WTC11 (cell line): Measurements from ENCODE around the gene PSMD13.

Experiments
- ATF6 ChIP-seq: sonication (generic); formaldehyde crosslinking; IDR thresholded peaks from 2 replicates; pipeline ENCODE4 v1.8.1; 2023; ENCODE audit warnings: mild to moderate bottlenecking, missing genetic modification reagents
- CTCF ChIP-seq: fragments of 200-600 bp; IDR thresholded peaks from 2 replicates; pipeline ENCODE4 v1.8.0; 2022; ENCODE audit warnings: antibody characterized with exemption
- ESRRA ChIP-seq: sonication (generic); formaldehyde crosslinking; IDR thresholded peaks from 2 replicates; pipeline ENCODE4 v1.8.1; 2022; ENCODE audit warnings: mild to moderate bottlenecking, missing genetic modification reagents, borderline replicate concordance
- ETV6 ChIP-seq: sonication (generic); formaldehyde crosslinking; IDR thresholded peaks from 2 replicates; pipeline ENCODE4 v1.8.1; 2022; ENCODE audit warnings: mild to moderate bottlenecking, missing genetic modification reagents
- FOXP1 ChIP-seq: sonication (generic); formaldehyde crosslinking; IDR thresholded peaks from 2 replicates; pipeline ENCODE4 v1.8.0; 2022; ENCODE audit warnings: missing genetic modification reagents, mild to moderate bottlenecking, moderate library complexity, borderline replicate concordance
- FOXP4 ChIP-seq: sonication (generic); formaldehyde crosslinking; IDR thresholded peaks from 2 replicates; pipeline ENCODE4 v1.8.0; 2022; ENCODE audit warnings: mild to moderate bottlenecking, missing genetic modification reagents
- GABPB1 ChIP-seq: sonication (generic); formaldehyde crosslinking; IDR thresholded peaks from 2 replicates; pipeline ENCODE4 v1.8.1; 2023; ENCODE audit warnings: mild to moderate bottlenecking, missing genetic modification reagents
- JUN ChIP-seq: sonication (generic); formaldehyde crosslinking; IDR thresholded peaks from 2 replicates; pipeline ENCODE4 v1.8.0; 2023; ENCODE audit warnings: mild to moderate bottlenecking, missing genetic modification reagents
- MAX ChIP-seq: sonication (generic); formaldehyde crosslinking; IDR thresholded peaks from 2 replicates; pipeline ENCODE4 v1.8.0; 2022; ENCODE audit warnings: mild to moderate bottlenecking, missing genetic modification reagents
- TCF7 ChIP-seq: sonication (generic); formaldehyde crosslinking; IDR thresholded peaks from 2 replicates; pipeline ENCODE4 v1.8.0; 2022; ENCODE audit warnings: mild to moderate bottlenecking, low read depth, missing genetic modification reagents, moderate library complexity
- USF2 ChIP-seq: sonication (generic); formaldehyde crosslinking; IDR thresholded peaks from 2 replicates; pipeline ENCODE4 v1.8.1; 2023; ENCODE audit warnings: mild to moderate bottlenecking, missing genetic modification reagents, moderate library complexity
- ZBTB21 ChIP-seq: sonication (generic); formaldehyde crosslinking; IDR thresholded peaks from 2 replicates; pipeline ENCODE4 v1.8.1; 2023; ENCODE audit warnings: mild to moderate bottlenecking, missing genetic modification reagents, borderline replicate concordance
- ZNF232 ChIP-seq: sonication (generic); formaldehyde crosslinking; IDR thresholded peaks from 2 replicates; pipeline ENCODE4 v1.8.0; 2022; ENCODE audit warnings: mild to moderate bottlenecking, missing genetic modification reagents
- ZNF281 ChIP-seq: sonication (generic); formaldehyde crosslinking; IDR thresholded peaks from 2 replicates; pipeline ENCODE4 v1.8.0; 2023; ENCODE audit warnings: mild to moderate bottlenecking, missing genetic modification reagents

GRCh38 chr11:214083-214482, 22.7 kb upstream of the PSMD13 start:
- TF ChIP-seq MAX (CRISPR knock-in tag) (no peak), ZNF281 (no peak), CTCF (no peak), ESRRA (CRISPR knock-in tag) (no peak), ATF6 (CRISPR knock-in tag) (no peak), GABPB1 (CRISPR knock-in tag) (no peak), FOXP4 (CRISPR knock-in tag) (no peak), TCF7 (CRISPR knock-in tag) (no peak), USF2 (CRISPR knock-in tag) (no peak), ZNF232 (CRISPR knock-in tag) (no peak), JUN (CRISPR knock-in tag) (no peak), ZBTB21 (CRISPR knock-in tag) (no peak), ETV6 (CRISPR knock-in tag) (no peak), FOXP1 (CRISPR knock-in tag) (no peak)
